SK-N-SH treated with all-trans-retinoic acid at 6 μM for 48 hours (cell line): Measurements from ENCODE around the gene SLC26A8.

Experiments
- ZC3H10 ChIP-seq: fragments of 250-450 bp; sonication (Bioruptor Pico); IDR thresholded peaks from 2 replicates; pipeline ENCODE4 v1.5.1; 2021; ENCODE audit warnings: mild to moderate bottlenecking, moderate library complexity
- ZNF8 ChIP-seq: fragments of 450-650 bp; formaldehyde crosslinking; IDR thresholded peaks from 2 replicates; pipeline ENCODE4 v1.5.0; 2020; ENCODE audit warnings: mild to moderate bottlenecking, moderate library complexity

DNA sequence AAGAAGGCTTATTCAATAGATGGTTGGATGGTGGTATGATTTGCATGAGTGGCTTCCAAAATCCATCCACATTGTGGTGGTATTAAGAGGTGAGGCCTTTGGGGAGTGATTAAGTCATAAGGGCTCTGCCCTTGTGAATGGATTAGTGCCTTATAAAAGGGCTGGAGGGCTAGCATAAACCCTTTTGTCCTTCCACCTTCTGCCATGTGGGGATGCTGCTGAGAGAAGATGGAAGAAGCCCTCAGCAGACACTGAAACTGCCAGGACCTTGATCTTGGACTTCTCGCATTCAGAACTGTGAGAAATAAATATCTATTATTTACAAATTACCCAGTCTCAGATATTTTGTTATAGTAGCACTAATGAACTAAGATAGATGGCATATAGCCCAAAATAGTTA, 75.7 kb downstream of the SLC26A8 start:
- TF ChIP-seq ZNF8 (CRISPR knock-in tag), result no peak
- TF ChIP-seq ZC3H10 (CRISPR knock-in tag), result no peak
